GM19395 (cell line): Measurements from ENCODE around the gene TMEM187.
"Not testable (repeated sequence)": the region's sequence is repeated elsewhere in the genome, so short reads cannot be mapped to it uniquely, and the experiment has no call there.

ENCODE experiments used
- ATAC-seq: cut with Tn5 transposase; IDR thresholded peaks from one replicate; pipeline ENCODE4 v1.9.1; 2021; ENCODE audit warnings: mild to moderate bottlenecking, moderate library complexity; ENCODE audit not compliant: unreplicated experiment

Gene TMEM187

GRCh38 chrX:153970357-153971123, 2.0 kb upstream of the TMEM187 start:
- ATAC-seq: peak; percentile 13

GRCh38 chrX:153971124-153971449, 1.5 kb upstream of the TMEM187 start:
- ATAC-seq: peak; percentile 47

- peak; percentile 56 for ATAC-seq
Observed at GRCh38 chrX:153971450-153972367, 845 bp upstream of the TMEM187 start, which contains the start of gene HCFC1. TSS of gene HCFC1 (minus strand) at chrX:153971818. CDS start at chrX:153970840, 978 bp downstream.

- ATAC-seq: no peak
Observed at GRCh38 chrX:153973127-153974002, 811 bp downstream of the TMEM187 start.

GRCh38 chrX:153974003-153974725, 1.6 kb downstream of the TMEM187 start:
- ATAC-seq: no peak

GRCh38 chrX:153974726-153975286, 2.3 kb downstream of the TMEM187 start:
- no peak for ATAC-seq

- ATAC-seq: not testable (repeated sequence)
Observed at GRCh38 chrX:153980394-153980793, 7.8 kb downstream of the TMEM187 start.

GRCh38 chrX:153981231-153981630, 8.7 kb downstream of the TMEM187 start:
- ATAC-seq: no peak

GRCh38 chrX:153981771-153982533, 9.4 kb downstream of the TMEM187 start:
- ATAC-seq: no peak

- no peak for ATAC-seq
Observed at GRCh38 chrX:153983321-153983801, 10.8 kb downstream of the TMEM187 start.

GRCh38 chrX:153984351-153985178, 12.0 kb downstream of the TMEM187 start:
- no peak for ATAC-seq

- no peak for ATAC-seq
Observed at GRCh38 chrX:153988493-153988892, 15.9 kb downstream of the TMEM187 start.

GRCh38 chrX:153989973-153990655, 17.6 kb downstream of the TMEM187 start:
- ATAC-seq: no peak

GRCh38 chrX:153991013-153991580, 18.5 kb downstream of the TMEM187 start:
- no peak for ATAC-seq

- ATAC-seq: no peak
Observed at GRCh38 chrX:153992180-153992579, 19.6 kb downstream of the TMEM187 start.

- no peak for ATAC-seq
Observed at GRCh38 chrX:153993079-153993478, 20.5 kb downstream of the TMEM187 start.

GRCh38 chrX:153993978-153994377, 21.4 kb downstream of the TMEM187 start:
- no peak for ATAC-seq
